Transverse colon (tissue), 4 donors: Measurements from ENCODE around the gene RAB4A. TPM values are rescaled to one million over a fixed set of nuclear protein-coding genes. Genes with fewer than 3 reads are reported as not detected.
A peak's percentile ranks its signal among the peaks of the same experiment; 100 is the strongest.

Experiments used
- DNase-seq: peaks from one replicate; pipeline ENCODE4 v3.0.0-alpha.2; 2019
- H3K27ac ChIP-seq, 4 donors: fragments of 200-600 bp; sonication (generic); 2 replicates each; pipeline ENCODE4 v1.5.1; 2016 to 2018; ENCODE audit warnings: inconsistent platforms in 4 of 4
- H3K27me3 ChIP-seq: fragments of 200-600 bp; sonication (generic); 2 replicates; pipeline ENCODE4 v1.5.1; 2017; ENCODE audit warnings: inconsistent platforms
- H3K36me3 ChIP-seq, 4 donors: fragments of 200-600 bp; sonication (generic); 2 replicates each; pipeline ENCODE4 v1.5.1; 2017 to 2019; ENCODE audit warnings: inconsistent platforms in 4 of 4
- H3K4me1 ChIP-seq, 4 donors: fragments of 200-600 bp; sonication (generic); 2 replicates each; pipeline ENCODE4 v1.5.1; 2017 to 2020; ENCODE audit warnings: inconsistent platforms in 4 of 4
- H3K4me3 ChIP-seq, 4 donors: fragments of 200-600 bp; sonication (generic); 1 replicate in 1 of 4; 2 replicates in 3 of 4; pipeline versions ENCODE4 v1.5.1 to v1.6.1; 2017 to 2019; ENCODE audit warnings: inconsistent platforms in 4 of 4
- H3K9me3 ChIP-seq, 2 donors: fragments of 200-600 bp; sonication (generic); 2 replicates each; pipeline ENCODE4 v1.5.1; 2017 to 2019; ENCODE audit warnings: inconsistent platforms in 2 of 2
- CTCF ChIP-seq, 5 experiments: fragments of 200-600 bp in 3 of 5; fragments of 450-650 bp in 2 of 5; sonication (generic) in 3 of 5; IDR thresholded peaks; 1 replicate in 2 of 5; 2 replicates in 3 of 5; pipeline ENCODE4 v1.5.1; 2016 to 2017; ENCODE audit warnings: antibody characterized with exemption in 5 of 5, inconsistent platforms in 3 of 5, mild to moderate bottlenecking in 2 of 5, moderate library complexity in 1 of 5
- EP300 ChIP-seq: sonication (generic); formaldehyde crosslinking; IDR thresholded peaks from one replicate; pipeline ENCODE4 v1.6.1; 2017; ENCODE audit warnings: antibody characterized with exemption, low read depth
- POLR2A ChIP-seq: fragments of 450-650 bp; IDR thresholded peaks from one replicate; pipeline ENCODE4 v1.6.1; 2016; ENCODE audit warnings: antibody characterized with exemption, mild to moderate bottlenecking, moderate library complexity
- POLR2AphosphoS5 ChIP-seq, 3 donors: sonication (generic); formaldehyde crosslinking; IDR thresholded peaks; one replicate each; pipeline ENCODE4 v1.6.1; 2016; ENCODE audit warnings: antibody characterized with exemption in 3 of 3
- WGBS, 2 donors: methylation state at CpG; one replicate each; pipeline ENCODE4 v1.1.5; 2018; ENCODE audit warnings: low coverage in 1 of 2; 5-methylcytosine and 5-hydroxymethylcytosine counted together
- in situ Hi-C, 4 donors: fragments of 200-750 bp; cut with MboI; loops; one replicate each; pipeline versions ENCODE4 v1.15.0 to v1.15.1; 2017; ENCODE audit warnings: low sequenced_read_pairs in 3 of 4, low pct_ligation_motif_present in 1 of 4, low pct_unique_long_range_greater_than_20kb in 1 of 4
- intact Hi-C: fragments of 100-400 bp; cut with DNase I; formaldehyde crosslinking; loops from one replicate; pipeline ENCODE4 v1.15.1; 2023; ENCODE audit warnings: low total_unique reads
- total RNA-seq, 4 donors: library from RNA; depleted of rRNA; stranded (reverse); fragments of >200 nt; gene quantifications; one replicate each; pipeline ENCODE4 v1.1.0, GENCODE V29; 2016

The RAB4A gene
- total RNA-seq, 4 donors from 2014 or later = 7.4 to 56.9 (median 28.0) TPM

GRCh38 chr1:229323201-229323600, 52.3 kb downstream of the RAB4A start:
- in situ Hi-C loops = no loop called here
- Histone ChIP-seq H3K27me3 (no peaks in the 10 kb centered on the region), H3K27ac (no peak overlapping the region), H3K36me3 (peaks cover 0 to 24% (median 9%) of the 10 kb centered on the region in 4 donors), H3K9me3 (no peaks in the 10 kb centered on the region), H3K4me3 (no peak overlapping the region), H3K4me1 (peaks cover 0 to 15% (median 0%) of the 10 kb centered on the region in 4 donors)
- WGBS, 2 donors = 87 to 91% methylated on average over 6 to 7 of the region's 7 CpGs
- no peak for TF ChIP-seq POLR2A
- TF ChIP-seq POLR2AphosphoS5 (IDR thresholded peaks at IDR 0.05) = no peak
- TF ChIP-seq CTCF (IDR thresholded peaks at IDR 0.05) = no peak
- TF ChIP-seq EP300 = no peak
- intact Hi-C loops = no loop called here
- no peak for DNase-seq

- in situ Hi-C loops = no loop called here
- intact Hi-C loops = no loop called here
- TF ChIP-seq CTCF (IDR thresholded peaks at IDR 0.05) (no peak), POLR2AphosphoS5 (IDR thresholded peaks at IDR 0.05) (no peak), POLR2A (no peak), EP300 (no peak)
- 81 to 86% methylated on average over 2 of the region's 2 CpGs for WGBS, 2 donors
- H3K4me3 ChIP-seq = no peak overlapping the region
- H3K36me3 ChIP-seq = peaks cover 0 to 24% (median 9%) of the 10 kb centered on the region in 4 donors
- H3K27me3 ChIP-seq = no peaks in the 10 kb centered on the region
- peaks cover 0 to 15% (median 0%) of the 10 kb centered on the region in 4 donors for H3K4me1 ChIP-seq
- H3K27ac ChIP-seq = no peak overlapping the region
- no peaks in the 10 kb centered on the region for H3K9me3 ChIP-seq
- DNase-seq = no peak
These were observed 53.1 kb downstream of the RAB4A start for GRCh38 chr1:229323885-229324553.

- peaks cover 0 to 24% (median 5%) of the 10 kb centered on the region in 4 donors for H3K36me3 ChIP-seq
These were observed 54.5 kb downstream of the RAB4A start for GRCh38 chr1:229325401-229325800.

More at GRCh38 chr1:229325401-229325800, 54.5 kb downstream of the RAB4A start:
- Histone ChIP-seq H3K27me3 (no peaks in the 10 kb centered on the region), H3K4me1 (peaks cover 0 to 15% (median 0%) of the 10 kb centered on the region in 4 donors), H3K27ac (peak overlapping the region in 1 of 4 donors; percentile 37), H3K4me3 (no peak overlapping the region), H3K9me3 (no peaks in the 10 kb centered on the region)
- TF ChIP-seq EP300 = no peak
- no peak for TF ChIP-seq POLR2AphosphoS5 (IDR thresholded peaks at IDR 0.05)
- no peak for TF ChIP-seq CTCF (IDR thresholded peaks at IDR 0.05)
- TF ChIP-seq POLR2A = no peak
- in situ Hi-C loops (no loop called here), intact Hi-C loops (no loop called here)
- no peak for DNase-seq
- WGBS, 2 donors = 73 to 75% methylated on average over 2 of the region's 2 CpGs
